Right lung (tissue), 5 donors: ENCODE data around the gene BRD1. TPM values are rescaled to one million over a fixed set of nuclear protein-coding genes. Genes with fewer than 3 reads are reported as not detected.

Source experiments
- DNase-seq, 2 donors: peaks; one replicate each; pipeline ENCODE4 v3.0.0-alpha.2; 2013
- polyA plus RNA-seq, 5 donors: library from polyadenylated mRNA; unstranded; fragments of 120-200 nt; gene quantifications; one replicate each; pipeline versions ENCODE4 v1.2.1 to v1.2.3, GENCODE V29; 2013; ENCODE audit warnings: inconsistent platforms in 1 of 5, low replicate concordance in 1 of 5; ENCODE audit not compliant: insufficient read length in 5 of 5, insufficient read depth in 1 of 5

The BRD1 gene
- polyA plus RNA-seq, 5 donors = 31.2 to 41.2 (median 35.3) TPM

GRCh38 chr22:49753961-49754695 lies 73.5 kb downstream of the BRD1 start:
- no peak for DNase-seq

- no peak for DNase-seq
Measured at GRCh38 chr22:49753276-49753890, 74.3 kb downstream of the BRD1 start.

DNA sequence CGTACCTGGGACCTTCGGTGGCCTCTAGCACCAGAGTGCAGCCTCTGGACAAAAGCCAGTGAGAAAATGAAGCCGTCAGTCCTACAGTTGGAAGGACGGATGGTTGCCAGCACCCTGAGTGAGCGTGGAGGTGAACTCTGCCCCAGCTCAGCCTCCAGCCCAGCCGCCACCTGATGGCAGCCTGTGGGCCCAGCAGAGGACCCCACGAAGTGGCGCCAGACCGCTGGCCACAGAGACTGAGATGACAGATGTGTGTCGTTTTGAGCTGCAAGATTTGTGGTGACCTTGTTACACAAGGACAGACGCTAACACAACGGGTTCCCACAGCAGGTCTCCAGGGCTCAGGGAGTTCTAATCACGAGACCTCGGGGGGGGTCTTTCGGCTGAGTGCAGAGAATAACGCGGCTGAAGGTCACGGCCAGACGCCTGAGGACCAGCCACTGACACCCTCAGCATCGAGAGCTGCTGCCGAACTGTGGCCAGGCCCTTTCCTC lies 75.0 kb downstream of the BRD1 start:
- no peak for DNase-seq

- no peak for DNase-seq
Measured at GRCh38 chr22:49751966-49752597, 75.6 kb downstream of the BRD1 start.

DNA sequence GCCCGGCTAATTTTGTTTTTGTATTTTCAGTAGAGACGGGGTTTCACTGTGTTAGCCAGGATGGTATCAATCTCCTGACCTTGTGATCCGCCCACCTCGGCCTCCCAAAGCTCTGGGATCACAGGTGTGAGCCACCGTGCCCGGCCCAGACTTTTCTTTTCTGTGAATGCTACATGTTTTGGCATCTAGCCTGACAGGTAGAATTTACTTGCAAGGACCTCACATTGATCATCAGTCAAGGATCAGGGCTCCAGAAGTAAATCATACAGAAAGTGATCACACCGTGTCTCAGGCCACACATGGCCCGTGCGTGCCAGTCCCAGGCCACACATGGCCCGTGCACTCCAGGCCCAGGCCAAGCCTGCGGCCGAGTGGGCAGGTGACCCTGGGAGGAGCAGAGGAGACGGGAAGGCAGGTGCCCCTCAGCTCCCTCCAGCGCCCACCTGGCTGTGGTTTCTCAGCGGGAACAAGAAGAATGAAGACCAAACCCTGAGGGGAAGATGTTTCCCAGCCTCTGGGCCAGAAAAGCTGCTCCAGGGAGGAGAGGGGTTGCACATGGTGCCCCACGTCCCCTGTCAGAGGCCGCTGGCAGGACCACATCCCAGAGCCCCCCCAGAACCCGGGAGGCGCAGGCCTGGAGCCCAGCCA lies 76.2 kb downstream of the BRD1 start:
- no peak for DNase-seq

- DNase-seq = no peak
Measured at GRCh38 chr22:49749885-49750510, 77.7 kb downstream of the BRD1 start.

DNA sequence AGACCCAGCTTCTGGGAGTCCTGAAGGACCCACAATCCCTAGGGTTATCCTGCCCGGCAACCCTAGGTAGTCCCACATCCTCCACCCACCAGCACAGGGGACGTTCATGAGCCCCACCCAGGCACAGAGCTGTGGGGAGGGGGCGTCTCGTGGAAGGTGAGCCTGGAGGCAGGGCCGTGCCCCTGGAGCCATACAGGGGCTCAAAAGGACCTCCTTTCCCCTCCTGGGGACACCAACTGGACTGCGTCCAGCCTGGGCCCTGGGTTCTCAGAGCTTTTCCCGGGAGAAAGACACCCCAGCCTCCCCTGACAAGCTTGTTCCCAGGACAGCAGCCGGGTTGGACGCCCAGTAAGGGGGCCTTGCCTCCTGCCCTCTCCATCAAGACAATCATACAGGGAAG lies 78.4 kb downstream of the BRD1 start:
- DNase-seq = no peak

DNA sequence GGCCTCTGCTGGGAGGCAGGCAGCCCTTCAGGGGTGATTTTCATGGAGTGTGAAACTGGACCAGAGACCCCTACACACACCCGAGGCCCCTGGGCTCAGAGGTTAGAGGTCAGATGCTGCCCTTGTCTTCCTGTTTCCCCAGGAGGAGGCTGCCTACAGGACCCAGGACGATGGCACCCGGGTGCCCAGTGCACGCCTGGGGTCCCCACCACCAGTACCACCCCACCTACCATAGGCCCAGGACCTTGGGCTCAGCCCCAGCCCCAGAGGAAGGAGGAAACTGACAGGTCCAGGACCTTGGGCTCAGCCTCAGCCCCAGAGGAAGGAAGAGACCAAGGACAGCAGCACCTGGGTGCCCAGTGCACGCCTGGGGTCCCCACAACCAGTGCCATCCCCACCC lies 79.2 kb downstream of the BRD1 start:
- DNase-seq = no peak

GRCh38 chr22:49747716-49748115 lies 80.0 kb downstream of the BRD1 start:
- DNase-seq = no peak

GRCh38 chr22:49747130-49747529 lies 80.5 kb downstream of the BRD1 start:
- DNase-seq = no peak

- no peak for DNase-seq
Measured at GRCh38 chr22:49746065-49746464, 81.6 kb downstream of the BRD1 start.

- no peak for DNase-seq
Measured at GRCh38 chr22:49740242-49740641, 87.4 kb downstream of the BRD1 start.

- no peak for DNase-seq
Measured at GRCh38 chr22:49739138-49739537, 88.5 kb downstream of the BRD1 start.

DNA sequence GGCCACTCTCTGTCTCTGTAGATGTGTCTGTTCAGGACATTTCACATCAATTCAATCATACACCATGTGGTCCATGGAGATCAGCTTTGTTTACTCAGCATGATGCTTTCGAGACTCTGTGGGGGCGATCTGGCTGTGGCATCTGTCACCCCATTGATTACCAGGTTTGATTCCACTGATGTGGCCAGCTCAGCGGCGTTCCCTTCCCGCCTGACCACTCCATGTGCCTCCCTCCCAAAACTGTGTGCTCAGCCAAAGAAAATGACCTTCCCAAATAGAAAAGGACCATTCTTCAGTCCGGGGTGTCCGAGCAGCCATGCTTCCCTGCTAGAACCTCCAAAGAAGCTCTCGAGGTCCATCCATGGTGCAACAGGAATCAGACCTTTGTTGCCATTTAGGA lies 89.1 kb downstream of the BRD1 start:
- no peak for DNase-seq

DNA sequence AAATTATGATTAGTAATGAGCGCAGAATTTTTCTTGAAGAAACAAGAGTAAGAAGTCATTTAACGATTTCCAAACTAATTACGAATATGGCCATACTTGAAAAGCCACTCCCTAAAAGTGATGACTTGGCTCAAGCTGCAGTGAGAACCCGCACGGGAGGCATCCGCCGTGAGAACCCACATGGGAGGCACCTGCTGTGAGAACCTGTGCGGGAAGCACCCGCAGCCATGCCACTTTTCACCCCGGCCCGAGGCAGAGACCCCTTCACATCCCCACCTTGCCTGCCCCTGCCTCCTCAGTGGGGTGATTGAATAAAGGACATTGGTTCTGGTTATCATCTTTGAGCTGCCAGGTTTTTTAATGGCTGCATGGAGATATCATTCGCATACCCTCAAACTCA lies 89.7 kb downstream of the BRD1 start:
- no peak for DNase-seq

DNA sequence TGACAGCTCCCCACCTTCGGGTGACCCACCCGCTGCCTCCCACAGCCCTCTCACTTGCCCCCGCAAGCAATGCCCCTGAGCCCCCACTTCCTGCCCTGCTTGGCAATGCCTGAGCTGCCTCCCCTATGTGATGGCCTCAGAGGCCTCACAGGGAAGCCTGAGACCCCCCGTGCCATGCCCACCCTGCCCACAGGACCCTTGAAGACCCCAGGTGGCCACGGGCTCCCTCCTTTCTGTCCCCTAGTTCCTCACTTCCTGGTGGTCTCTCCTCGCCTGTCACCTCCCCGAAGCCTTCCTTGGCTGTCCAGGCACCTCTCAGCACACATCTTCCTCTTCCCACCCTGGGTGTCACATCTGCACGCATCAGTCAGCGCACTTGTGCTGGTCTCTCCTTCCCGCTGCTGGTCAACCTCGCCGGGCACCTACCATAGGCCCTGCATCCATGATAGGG lies 90.5 kb downstream of the BRD1 start:
- DNase-seq = no peak

- no peak for DNase-seq
Measured at GRCh38 chr22:49736538-49736937, 91.1 kb downstream of the BRD1 start.

DNA sequence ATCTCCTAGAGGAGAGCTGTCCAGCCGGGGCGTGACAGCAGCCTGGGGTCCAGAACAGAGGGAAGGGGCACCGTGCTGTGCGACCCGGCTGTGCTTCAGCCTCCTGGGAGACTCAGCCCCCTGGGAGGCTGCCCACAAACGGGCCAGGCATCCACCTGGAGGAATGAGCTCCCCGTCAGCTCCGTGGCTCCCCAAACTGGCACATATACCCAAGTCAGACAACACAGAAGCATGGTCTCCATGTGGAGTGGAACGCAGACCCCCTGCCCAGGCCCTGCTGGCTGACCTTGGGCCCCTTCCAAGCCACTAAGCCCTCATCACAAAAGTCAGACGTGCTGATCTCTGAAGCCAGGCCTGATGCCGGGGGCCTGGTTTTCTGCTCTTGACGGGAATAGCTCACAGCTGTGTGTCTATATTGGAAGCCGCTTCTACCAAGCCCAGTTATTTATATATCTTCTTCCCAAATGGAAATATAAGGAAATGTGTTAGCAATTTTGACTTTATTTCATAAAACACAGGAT lies 91.7 kb downstream of the BRD1 start:
- DNase-seq = no peak

DNA sequence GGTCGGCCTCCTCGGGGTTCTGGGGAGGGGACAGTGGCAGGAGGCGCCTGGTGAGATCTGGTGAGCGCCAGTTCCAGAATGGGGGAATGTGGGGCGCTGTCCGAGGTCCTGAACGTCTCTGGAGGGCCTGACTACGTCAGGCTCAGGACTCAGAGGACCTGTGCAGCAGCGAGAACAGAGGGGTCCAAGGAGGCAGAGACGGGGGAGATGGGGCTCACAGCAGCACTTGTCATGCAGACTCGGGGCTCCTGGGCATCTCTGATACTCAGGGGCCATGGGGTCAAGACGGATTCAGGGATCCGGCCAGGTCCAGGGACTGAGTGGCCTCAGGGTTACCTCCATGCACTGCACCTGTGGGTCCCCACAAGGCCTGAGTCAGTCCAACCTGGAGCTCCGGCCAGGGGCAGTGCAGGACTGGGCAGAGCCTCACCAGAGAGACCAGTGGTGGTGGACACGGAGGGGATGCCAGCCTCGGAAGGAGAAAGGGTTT lies 92.2 kb downstream of the BRD1 start:
- peak in 1 of 2 donors; percentile 22 for DNase-seq

- no peak for DNase-seq
Measured at GRCh38 chr22:49734882-49735281, 92.8 kb downstream of the BRD1 start.

- DNase-seq = no peak
Measured at GRCh38 chr22:49734390-49734789, 93.3 kb downstream of the BRD1 start.

DNA sequence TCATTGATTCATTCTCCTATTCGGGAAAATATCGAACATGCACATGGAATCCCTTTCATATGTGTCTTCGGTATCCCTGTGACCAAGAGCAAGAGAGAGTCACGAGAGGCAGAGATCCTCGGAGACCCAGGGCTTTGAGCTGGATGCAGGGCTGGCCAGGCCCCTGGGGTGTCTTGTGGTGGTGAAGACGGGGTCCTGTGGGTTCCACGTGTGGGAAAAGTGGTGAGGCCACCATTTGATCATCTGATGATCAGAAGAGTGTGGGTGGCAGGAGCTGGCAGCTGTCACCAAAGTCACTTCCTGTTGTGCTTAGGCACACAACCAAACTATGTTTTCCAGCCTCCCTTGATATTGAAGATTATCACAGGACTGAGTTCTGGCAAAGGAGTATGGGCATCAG lies 94.0 kb downstream of the BRD1 start:
- no peak for DNase-seq
